Smooth muscle cell (in vitro differentiated cells): ENCODE results near the gene GALNT17. TPM values are rescaled to one million over a fixed set of nuclear protein-coding genes. Genes with fewer than 3 reads are reported as not detected.
"Not testable (repeated sequence)": the region's sequence is repeated elsewhere in the genome, so short reads cannot be mapped to it uniquely, and the experiment has no call there.

Source experiments
- DNase-seq: peaks from one replicate; lab custom pipeline; 2025; ENCODE audit not compliant: unreplicated experiment; lab: John Stamatoyannopoulos, UW
- H2AFZ ChIP-seq: fragments of 200-600 bp; sonication (generic); 2 replicates; pipeline ENCODE4 v1.6.0; 2016; ENCODE audit warnings: antibody characterized with exemption, low read depth, mild to moderate bottlenecking
- H3F3A ChIP-seq: fragments of 200-600 bp; sonication (generic); 2 replicates; pipeline ENCODE4 v1.6.0; 2017; ENCODE audit warnings: antibody characterized with exemption, low read depth
- H3K27ac ChIP-seq: fragments of 200-600 bp; sonication (generic); 2 replicates; pipeline ENCODE4 v1.5.1; 2016; ENCODE audit warnings: low read depth, mild to moderate bottlenecking
- H3K27me3 ChIP-seq: fragments of 200-600 bp; sonication (generic); 2 replicates; pipeline ENCODE4 v1.6.1; 2016; ENCODE audit warnings: low read depth, mild to moderate bottlenecking
- H3K36me3 ChIP-seq: fragments of 200-600 bp; sonication (generic); 2 replicates; pipeline ENCODE4 v1.5.1; 2016; ENCODE audit warnings: low read depth
- H3K4me1 ChIP-seq: fragments of 200-600 bp; sonication (generic); 2 replicates; pipeline ENCODE4 v1.5.1; 2016; ENCODE audit warnings: low read depth
- H3K4me2 ChIP-seq: fragments of 200-600 bp; sonication (generic); 2 replicates; pipeline ENCODE4 v1.6.0; 2016; ENCODE audit warnings: mild to moderate bottlenecking
- H3K4me3 ChIP-seq: fragments of 200-600 bp; sonication (generic); 2 replicates; pipeline ENCODE4 v1.5.1; 2016; ENCODE audit warnings: mild to moderate bottlenecking
- H3K79me2 ChIP-seq: fragments of 200-600 bp; sonication (generic); 2 replicates; pipeline ENCODE4 v1.6.0; 2016; ENCODE audit warnings: low read depth, mild to moderate bottlenecking
- H3K9ac ChIP-seq: fragments of 200-600 bp; sonication (generic); 2 replicates; pipeline ENCODE4 v1.6.0; 2016; ENCODE audit warnings: low read depth
- H3K9me3 ChIP-seq: fragments of 200-600 bp; sonication (generic); replicated peaks from 2 replicates; pipeline ENCODE4 v1.5.1; 2016; ENCODE audit warnings: low read depth
- H4K20me1 ChIP-seq: fragments of 200-600 bp; sonication (generic); 2 replicates; pipeline ENCODE4 v1.6.0; 2016; ENCODE audit warnings: low read depth
- CTCF ChIP-seq: fragments of 200-600 bp; sonication (generic); IDR thresholded peaks from 2 replicates; pipeline ENCODE4 v1.5.1; 2017; ENCODE audit warnings: borderline replicate concordance, mild to moderate bottlenecking, antibody characterized with exemption; ENCODE audit not compliant: insufficient read depth, poor library complexity, severe bottlenecking
- WGBS: methylation state at CpG from one replicate; pipeline ENCODE4 v1.1.7; 2016; ENCODE audit warnings: low lambda C conversion rate; 5-methylcytosine and 5-hydroxymethylcytosine counted together
- polyA plus RNA-seq: library from polyadenylated mRNA; unstranded; fragments of >200 nt; fragmentation: Nextera tagmentation; extraction: Ambion mirVana; gene quantifications from 2 replicates; pipeline ENCODE4 v1.2.1, GENCODE V29; 2016
- total RNA-seq: library from RNA; depleted of rRNA; stranded (reverse); fragments of >200 nt; gene quantifications from 2 replicates; pipeline ENCODE4 v1.2.3, GENCODE V29; 2014

GALNT17 gene
- total and polyA plus RNA-seq, 2 experiments from 2014 or later = 0.38 to 0.45 TPM

GRCh38 chr7:71584256-71584655 lies 452.3 kb downstream of the GALNT17 start:
- Histone ChIP-seq H3K27me3 (no peaks in the 10 kb centered on the region), H3F3A (no peaks in the 10 kb centered on the region), H3K9ac (no peak overlapping the region), H3K4me3 (no peak overlapping the region), H3K79me2 (no peaks in the 10 kb centered on the region), H2AFZ (no peak overlapping the region), H3K4me1 (no peaks in the 10 kb centered on the region), H3K9me3 (no peaks in the 10 kb centered on the region), H3K4me2 (no peak overlapping the region), H3K36me3 (no peaks in the 10 kb centered on the region), H3K27ac (no peak overlapping the region), H4K20me1 (no peaks in the 10 kb centered on the region)
- WGBS = 73% methylated on average over 3 of the region's 3 CpGs
- DNase-seq = no peak
- TF ChIP-seq CTCF = no peak

- no peaks in the 10 kb centered on the region for H3K79me2 ChIP-seq
- no peaks in the 10 kb centered on the region for H4K20me1 ChIP-seq
- H3K4me3 ChIP-seq = no peak overlapping the region
- no peaks in the 10 kb centered on the region for H3K4me1 ChIP-seq
- no peaks in the 10 kb centered on the region for H3K9me3 ChIP-seq
- H2AFZ ChIP-seq = no peak overlapping the region
- no peak for DNase-seq
- no peak overlapping the region for H3K4me2 ChIP-seq
- no peak overlapping the region for H3K9ac ChIP-seq
- no peak for TF ChIP-seq CTCF
- 96% methylated on average over 7 of the region's 7 CpGs for WGBS
- no peak overlapping the region for H3K27ac ChIP-seq
- no peaks in the 10 kb centered on the region for H3F3A ChIP-seq
- H3K27me3 ChIP-seq = no peaks in the 10 kb centered on the region
- H3K36me3 ChIP-seq = no peaks in the 10 kb centered on the region
Measured at GRCh38 chr7:71591876-71592275, 459.9 kb downstream of the GALNT17 start.

- not testable (repeated sequence) for H3K4me2 ChIP-seq, H2AFZ ChIP-seq, H3F3A ChIP-seq, H3K36me3 ChIP-seq, H3K9me3 ChIP-seq, DNase-seq, H4K20me1 ChIP-seq, H3K27ac ChIP-seq, H3K4me3 ChIP-seq, H3K4me1 ChIP-seq, H3K9ac ChIP-seq, H3K79me2 ChIP-seq, H3K27me3 ChIP-seq
- 97% methylated on average over 4 of the region's 4 CpGs for WGBS
Measured at GRCh38 chr7:71592388-71592787, 460.4 kb downstream of the GALNT17 start.

- H3K79me2 ChIP-seq = no peaks in the 10 kb centered on the region
- H3K9ac ChIP-seq = no peak overlapping the region
- H3K27me3 ChIP-seq = no peaks in the 10 kb centered on the region
- H3K4me1 ChIP-seq = no peaks in the 10 kb centered on the region
- H3K36me3 ChIP-seq = no peaks in the 10 kb centered on the region
- no peak overlapping the region for H3K4me3 ChIP-seq
- H3K9me3 ChIP-seq = no peaks in the 10 kb centered on the region
- H2AFZ ChIP-seq = no peak overlapping the region
- no peak for DNase-seq
- no peaks in the 10 kb centered on the region for H3F3A ChIP-seq
- no peak overlapping the region for H3K4me2 ChIP-seq
- H4K20me1 ChIP-seq = no peaks in the 10 kb centered on the region
- H3K27ac ChIP-seq = peak overlapping the region; percentile 26
- TF ChIP-seq CTCF = no peak
Measured at GRCh38 chr7:71594736-71595135, 462.8 kb downstream of the GALNT17 start.
